ENCODE results near the gene PALM. TPM values are rescaled to one million over a fixed set of nuclear protein-coding genes. Genes with fewer than 3 reads are reported as not detected.
A peak's percentile ranks its signal among the peaks of the same experiment; 100 is the strongest.

Gene PALM
- total RNA-seq, 1 experiment from 2014 or later: 22.1 TPM

DNA sequence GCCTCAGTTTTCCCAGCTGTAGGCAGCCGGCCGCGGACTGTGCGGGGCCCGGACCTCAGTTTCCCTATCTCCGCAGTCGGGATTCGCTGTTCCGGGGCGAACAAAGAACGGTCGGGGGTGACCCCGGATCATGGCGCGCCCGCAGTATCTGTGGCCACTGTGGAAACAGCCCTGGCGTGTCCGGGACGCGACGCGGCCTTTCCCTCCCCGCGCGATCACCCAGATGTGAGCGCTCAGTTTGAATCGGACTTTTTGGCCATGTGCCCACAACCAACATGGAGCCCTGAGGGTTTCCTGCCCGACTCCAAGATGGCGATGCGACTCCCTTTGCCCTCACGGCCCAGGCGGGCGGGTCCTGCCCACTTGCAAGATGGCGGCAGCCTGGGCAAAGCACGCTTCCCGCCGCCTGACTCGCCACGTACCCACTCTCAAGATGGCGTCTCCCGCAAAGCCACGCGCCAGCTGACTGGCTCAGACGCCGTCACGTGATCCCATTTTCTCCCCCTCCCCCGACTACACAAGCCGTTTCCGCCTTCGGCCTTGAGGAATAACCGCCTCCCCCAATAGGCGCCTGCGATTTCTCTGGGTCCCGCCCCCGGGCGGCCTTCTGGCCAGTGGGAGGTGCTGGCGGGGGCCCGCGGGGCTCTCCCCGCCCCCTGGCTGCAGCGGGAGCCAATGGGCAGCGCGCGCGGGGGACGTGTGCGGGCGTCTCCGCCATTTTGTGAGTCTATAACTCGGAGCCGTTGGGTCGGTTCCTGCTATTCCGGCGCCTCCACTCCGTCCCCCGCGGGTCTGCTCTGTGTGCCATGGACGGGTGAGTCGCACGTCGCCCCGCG lies 88.2 kb downstream of the PALM start, which contains the start of gene PTBP1 (continued):
- TF ChIP-seq MXD4 (CRISPR knock-in tag; IDR thresholded peaks at IDR 0.05; ENCODE audit: borderline replicate concordance) (no peak), E2F4 (CRISPR knock-in tag; IDR thresholded peaks at IDR 0.05; ENCODE audit: borderline replicate concordance, low read depth) (peak; percentile 65; the same call in 1 of the 2 replicates), TEAD1 (CRISPR knock-in tag; IDR thresholded peaks at IDR 0.05) (no peak; the same call in 1 of the 2 replicates), ATF3 (CRISPR knock-in tag; conservative IDR thresholded peaks at IDR 0.05) (no peak), RELA (CRISPR knock-in tag; IDR thresholded peaks at IDR 0.05; ENCODE audit: borderline replicate concordance) (no peak), ZMAT4 (CRISPR knock-in tag; IDR thresholded peaks at IDR 0.05) (no peak), MYBL2 (CRISPR knock-in tag; IDR thresholded peaks at IDR 0.05) (peak; percentile 33; the same call in 1 of the 2 replicates), ZNF232 (CRISPR knock-in tag; IDR thresholded peaks at IDR 0.05) (no peak; the same call in 1 of the 2 replicates), E2F5 (CRISPR knock-in tag; IDR thresholded peaks at IDR 0.05) (peak; percentile 84), AFF4 (CRISPR knock-in tag; IDR thresholded peaks at IDR 0.05; ENCODE audit: borderline replicate concordance) (no peak), CTCF (IDR thresholded peaks at IDR 0.05) (no peak), ZNF532 (CRISPR knock-in tag; IDR thresholded peaks at IDR 0.05; ENCODE audit: borderline replicate concordance) (no peak), GABPB1 (CRISPR knock-in tag; IDR thresholded peaks at IDR 0.05) (0 out of 2 replicates have a peak, but pooled peaks have one; percentile 44), NR1H2 (CRISPR knock-in tag; IDR thresholded peaks at IDR 0.05) (no peak), TCF7 (CRISPR knock-in tag; IDR thresholded peaks at IDR 0.05; ENCODE audit: low read depth) (no peak), ESRRA (CRISPR knock-in tag; IDR thresholded peaks at IDR 0.05; ENCODE audit: borderline replicate concordance) (no peak)
- TF ChIP-seq, protein P1, sequence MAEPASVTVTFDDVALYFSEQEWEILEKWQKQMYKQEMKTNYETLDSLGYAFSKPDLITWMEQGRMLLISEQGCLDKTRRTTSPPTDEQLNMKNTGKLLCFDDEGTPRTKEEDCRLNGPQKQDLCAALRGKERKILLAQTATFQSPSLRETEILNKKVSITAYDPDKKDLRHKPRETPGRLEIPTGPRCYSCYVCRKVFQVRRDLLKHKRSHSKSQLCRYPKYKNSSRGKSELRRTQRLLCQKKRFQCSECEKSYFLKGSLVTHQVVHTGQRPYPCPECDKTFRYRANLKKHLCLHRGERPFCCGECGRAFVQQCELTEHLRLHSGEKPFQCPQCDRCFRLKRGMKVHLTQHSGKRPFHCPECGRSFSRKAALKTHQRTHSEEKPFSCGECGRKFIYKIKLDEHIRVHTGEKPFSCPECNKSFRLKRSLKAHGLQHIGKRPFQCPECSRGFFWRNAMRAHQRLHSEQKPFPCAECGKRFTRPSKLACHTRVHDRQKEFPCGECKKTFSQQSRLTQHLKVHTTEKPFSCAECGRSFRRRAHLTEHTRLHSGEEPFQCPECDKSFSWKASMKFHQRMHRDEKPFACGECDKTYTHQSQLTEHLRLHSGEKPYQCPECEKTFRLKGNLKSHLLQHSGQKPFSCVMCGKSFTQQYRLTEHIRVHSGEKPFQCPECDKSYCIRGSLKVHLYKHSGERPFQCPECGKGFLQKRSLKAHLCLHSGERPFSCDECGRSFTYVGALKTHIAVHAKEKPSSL (CRISPR knock-in tag; conservative IDR thresholded peaks at IDR 0.05): no peak
- TF ChIP-seq, protein P2, sequence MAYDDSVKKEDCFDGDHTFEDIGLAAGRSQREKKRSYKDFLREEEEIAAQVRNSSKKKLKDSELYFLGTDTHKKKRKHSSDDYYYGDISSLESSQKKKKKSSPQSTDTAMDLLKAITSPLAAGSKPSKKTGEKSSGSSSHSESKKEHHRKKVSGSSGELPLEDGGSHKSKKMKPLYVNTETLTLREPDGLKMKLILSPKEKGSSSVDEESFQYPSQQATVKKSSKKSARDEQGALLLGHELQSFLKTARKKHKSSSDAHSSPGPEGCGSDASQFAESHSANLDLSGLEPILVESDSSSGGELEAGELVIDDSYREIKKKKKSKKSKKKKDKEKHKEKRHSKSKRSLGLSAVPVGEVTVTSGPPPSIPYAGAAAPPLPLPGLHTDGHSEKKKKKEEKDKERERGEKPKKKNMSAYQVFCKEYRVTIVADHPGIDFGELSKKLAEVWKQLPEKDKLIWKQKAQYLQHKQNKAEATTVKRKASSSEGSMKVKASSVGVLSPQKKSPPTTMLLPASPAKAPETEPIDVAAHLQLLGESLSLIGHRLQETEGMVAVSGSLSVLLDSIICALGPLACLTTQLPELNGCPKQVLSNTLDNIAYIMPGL (CRISPR knock-in tag; IDR thresholded peaks at IDR 0.05): peak; percentile 59; the same call in 1 of the 2 replicates

All from WTC11 (cell line).